Body of pancreas (tissue), 4 donors: ENCODE measurements around the gene SETD1B.

Source experiments
- CTCF ChIP-seq, 7 experiments: fragments of 450-650 bp in 4 of 7; fragments of 200-600 bp in 3 of 7; sonication (generic) in 3 of 7; IDR thresholded peaks; one replicate each; pipeline ENCODE4 v1.5.1; 2016 to 2019; ENCODE audit warnings: antibody characterized with exemption in 7 of 7
- POLR2A ChIP-seq, 3 donors: fragments of 450-650 bp; IDR thresholded peaks; one replicate each; pipeline ENCODE4 v1.6.1; 2016; ENCODE audit warnings: antibody characterized with exemption in 3 of 3, mild to moderate bottlenecking in 2 of 3

GRCh38 chr12:121809712-121810116, 5.9 kb downstream of the SETD1B start:
- TF ChIP-seq CTCF (IDR thresholded peaks at IDR 0.05) (no peak), POLR2A (IDR thresholded peaks at IDR 0.05) (no peak)
